ENCODE measurements around the gene SGCA. TPM values are rescaled to one million over a fixed set of nuclear protein-coding genes. Genes with fewer than 3 reads are reported as not detected.
A peak's percentile ranks its signal among the peaks of the same experiment; 100 is the strongest.

Gene SGCA
- total and polyA plus RNA-seq, 3 donors from 2014 or later = 2.4 to 33.1 (median 7.6) TPM

- Histone ChIP-seq H3K4me1 (peaks cover 39% of the 10 kb centered on the region), H3K4me3 (no peak overlapping the region), H3K36me3 (ENCODE audit: low read depth, missing control alignments) (no peaks in the 10 kb centered on the region), H3K27ac (peak overlapping the region; percentile 36 to 44), H3K9me3 (no peaks in the 10 kb centered on the region), H3K27me3 (no peaks in the 10 kb centered on the region)
- 73 to 74% methylated on average over 18 to 20 of the region's 20 CpGs for whole genome bisulfite sequencing, 2 donors
- TF ChIP-seq POLR2A (IDR thresholded peaks at IDR 0.05) = no peak
- TF ChIP-seq, protein P1, sequence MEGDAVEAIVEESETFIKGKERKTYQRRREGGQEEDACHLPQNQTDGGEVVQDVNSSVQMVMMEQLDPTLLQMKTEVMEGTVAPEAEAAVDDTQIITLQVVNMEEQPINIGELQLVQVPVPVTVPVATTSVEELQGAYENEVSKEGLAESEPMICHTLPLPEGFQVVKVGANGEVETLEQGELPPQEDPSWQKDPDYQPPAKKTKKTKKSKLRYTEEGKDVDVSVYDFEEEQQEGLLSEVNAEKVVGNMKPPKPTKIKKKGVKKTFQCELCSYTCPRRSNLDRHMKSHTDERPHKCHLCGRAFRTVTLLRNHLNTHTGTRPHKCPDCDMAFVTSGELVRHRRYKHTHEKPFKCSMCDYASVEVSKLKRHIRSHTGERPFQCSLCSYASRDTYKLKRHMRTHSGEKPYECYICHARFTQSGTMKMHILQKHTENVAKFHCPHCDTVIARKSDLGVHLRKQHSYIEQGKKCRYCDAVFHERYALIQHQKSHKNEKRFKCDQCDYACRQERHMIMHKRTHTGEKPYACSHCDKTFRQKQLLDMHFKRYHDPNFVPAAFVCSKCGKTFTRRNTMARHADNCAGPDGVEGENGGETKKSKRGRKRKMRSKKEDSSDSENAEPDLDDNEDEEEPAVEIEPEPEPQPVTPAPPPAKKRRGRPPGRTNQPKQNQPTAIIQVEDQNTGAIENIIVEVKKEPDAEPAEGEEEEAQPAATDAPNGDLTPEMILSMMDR (IDR thresholded peaks at IDR 0.05) = peak; percentile 8 to 22 (median 10)
- intact Hi-C loops (cut with DNase I; ENCODE audit: low total_unique reads) = no loop called here
- DNase-seq = no peak
Observed at GRCh38 chr17:50176559-50177357, 11.0 kb downstream of the SGCA start.

DNA sequence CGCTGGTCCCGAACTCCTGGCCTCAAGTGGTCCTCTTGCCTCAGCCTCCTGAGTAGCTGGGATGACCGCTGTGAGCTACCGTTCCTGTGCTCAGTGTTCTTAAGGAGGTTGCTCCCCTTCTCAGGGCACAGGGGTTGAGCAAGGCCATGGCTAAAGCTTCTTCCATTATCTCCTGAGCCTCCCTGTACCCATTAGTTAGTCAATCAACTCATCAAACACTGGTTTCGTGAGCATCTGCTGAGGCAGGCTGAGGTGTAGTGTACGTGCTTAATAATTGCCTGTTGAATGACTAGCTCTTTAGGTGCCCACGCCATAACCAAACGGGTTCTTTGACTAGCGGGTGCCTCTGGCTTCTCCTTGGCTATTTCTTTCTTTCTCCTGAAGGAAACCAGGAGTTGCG lies 11.7 kb downstream of the SGCA start:
- DNase-seq = no peak
- intact Hi-C loops (cut with DNase I; ENCODE audit: low total_unique reads) = no loop called here
- 80 to 82% methylated on average over 10 of the region's 10 CpGs for WGBS, 2 donors
- Histone ChIP-seq H3K36me3 (ENCODE audit: low read depth, missing control alignments) (no peaks in the 10 kb centered on the region), H3K4me3 (no peak overlapping the region), H3K9me3 (no peaks in the 10 kb centered on the region), H3K27me3 (no peaks in the 10 kb centered on the region), H3K27ac (peak overlapping the region; percentile 44 to 71), H3K4me1 (peaks cover 39% of the 10 kb centered on the region)
- no peak for TF ChIP-seq POLR2A (IDR thresholded peaks at IDR 0.05)
- TF ChIP-seq, protein P1 (IDR thresholded peaks at IDR 0.05) = no peak

- Histone ChIP-seq H3K9me3 (no peaks in the 10 kb centered on the region), H3K36me3 (ENCODE audit: low read depth, missing control alignments) (no peaks in the 10 kb centered on the region), H3K4me1 (peaks cover 33% of the 10 kb centered on the region), H3K4me3 (no peak overlapping the region), H3K27ac (peak overlapping the region in 1 of 2 donors; percentile 71), H3K27me3 (no peaks in the 10 kb centered on the region)
- intact Hi-C loops (cut with DNase I; ENCODE audit: low total_unique reads) = no loop called here
- 37 to 50% methylated on average over 8 to 22 of the region's 22 CpGs for WGBS, 2 donors
- peak; percentile 73 for DNase-seq
- TF ChIP-seq, protein P1 (IDR thresholded peaks at IDR 0.05) = peak in 2 of 3 experiments; percentile 7 to 24
- no peak for TF ChIP-seq POLR2A (IDR thresholded peaks at IDR 0.05)
Observed at GRCh38 chr17:50177983-50178834, 12.4 kb downstream of the SGCA start.

DNA sequence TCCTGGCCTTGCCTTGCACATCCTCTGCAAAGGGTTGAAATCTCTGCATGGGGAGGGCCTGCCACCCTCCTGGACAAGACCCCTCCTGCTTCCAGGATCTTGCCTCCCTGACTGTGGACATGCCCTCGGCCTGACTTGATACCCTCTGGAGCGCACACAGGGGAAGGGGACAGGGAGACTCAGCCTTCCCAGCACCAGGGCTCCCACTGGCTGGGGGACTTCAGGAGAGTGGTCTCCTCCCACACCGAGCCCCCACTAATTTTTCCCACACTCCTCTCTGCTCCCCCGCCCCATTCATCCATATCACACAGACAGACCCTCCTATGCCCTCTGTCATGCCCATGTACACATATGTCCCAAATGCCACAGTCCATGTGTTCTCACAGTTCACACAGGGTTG lies 14.3 kb downstream of the SGCA start:
- Histone ChIP-seq H3K4me1 (peaks cover 27% of the 10 kb centered on the region), H3K27ac (no peak overlapping the region), H3K9me3 (no peaks in the 10 kb centered on the region), H3K4me3 (no peak overlapping the region), H3K36me3 (ENCODE audit: low read depth, missing control alignments) (no peaks in the 10 kb centered on the region), H3K27me3 (no peaks in the 10 kb centered on the region)
- intact Hi-C loops (cut with DNase I; ENCODE audit: low total_unique reads) = no loop called here
- DNase-seq = no peak
- TF ChIP-seq POLR2A (IDR thresholded peaks at IDR 0.05) = no peak
- TF ChIP-seq, protein P1 (IDR thresholded peaks at IDR 0.05) = no peak
- WGBS, 2 donors = 87 to 92% methylated on average over 3 to 4 of the region's 4 CpGs

Data from testis (tissue), 3 donors.